Panc1 (cell line): ENCODE data around the gene CFAP43. TPM values are rescaled to one million over a fixed set of nuclear protein-coding genes. Genes with fewer than 3 reads are reported as not detected.

Source experiments
- ATAC-seq: fragments of 200-7000 bp; cut with Tn5 transposase; 2 replicates; pipeline ENCODE4 v1.9.1; 2020; ENCODE audit warnings: mild to moderate bottlenecking, moderate library complexity
- BruUV-seq: library from RNA; stranded (reverse); fragments of 400-500 nt; replicated peaks from 2 replicates; lab custom pipeline; 2021; lab: Mats Ljungman, UMichigan
- CTCF ChIA-PET: fragments of 300-600 bp; sonication (Branson Sonifier 250); formaldehyde crosslinking; loops from one replicate; lab custom pipeline; 2022; ENCODE audit warnings: antibody characterized with exemption; lab: Charles Lee
- POLR2A ChIA-PET: fragments of 300-600 bp; sonication (Branson Sonifier 250); formaldehyde crosslinking; loops from one replicate; lab custom pipeline; 2022; ENCODE audit warnings: antibody characterized with exemption; lab: Charles Lee
- DNase-seq: peaks from one replicate; pipeline ENCODE4 v3.0.0-alpha.2; 2010; ENCODE audit warnings: low read depth, low spot score
- H3K27ac ChIP-seq: 2 replicates; pipeline ENCODE4 v1.5.1; 2011; ENCODE audit warnings: mild to moderate bottlenecking, low read length, inconsistent platforms
- H3K27me3 ChIP-seq: fragments of 200-500 bp; sonication (Bioruptor generic); 2 replicates; pipeline ENCODE4 v1.6.0; 2014; ENCODE audit warnings: low read length, inconsistent platforms; ENCODE audit not compliant: control insufficient read depth, insufficient read depth
- H3K36me3 ChIP-seq: fragments of 200-500 bp; sonication (Bioruptor generic); 2 replicates; pipeline ENCODE4 v1.5.1; 2014; ENCODE audit warnings: inconsistent platforms, mild to moderate bottlenecking, low read length, moderate library complexity; ENCODE audit not compliant: control insufficient read depth, insufficient read depth
- H3K4me1 ChIP-seq: 2 replicates; pipeline ENCODE4 v1.5.1; 2011; ENCODE audit warnings: inconsistent platforms, mild to moderate bottlenecking, low read length, moderate library complexity; ENCODE audit not compliant: control insufficient read depth, insufficient read depth
- H3K4me3 ChIP-seq, 2 experiments: 2 replicates each; pipeline ENCODE4 v1.5.1; 2011 to 2012; ENCODE audit warnings: low read depth in 2 of 2, low read length in 2 of 2, mild to moderate bottlenecking in 2 of 2, inconsistent platforms in 1 of 2, moderate library complexity in 1 of 2
- H3K9me3 ChIP-seq: fragments of 200-500 bp; sonication (Bioruptor generic); 2 replicates; pipeline ENCODE4 v1.5.1; 2014; ENCODE audit warnings: low read depth, mild to moderate bottlenecking, inconsistent platforms, low read length, moderate library complexity; ENCODE audit not compliant: control insufficient read depth, insufficient read depth
- CTCF ChIP-seq: fragments of 450-650 bp; IDR thresholded peaks from 2 replicates; pipeline ENCODE4 v1.5.1; 2017; ENCODE audit warnings: mild to moderate bottlenecking
- POLR2AphosphoS5 ChIP-seq: IDR thresholded peaks from 2 replicates; pipeline ENCODE4 v1.6.1; 2012; ENCODE audit warnings: mild to moderate bottlenecking, low read depth, low read length, moderate library complexity
- REST ChIP-seq, 2 experiments: IDR thresholded peaks; 2 replicates each; pipeline ENCODE4 v1.6.1; 2011 to 2012; ENCODE audit warnings: low read depth in 2 of 2, control low read depth in 1 of 2, low read length in 1 of 2, mild to moderate bottlenecking in 1 of 2, moderate library complexity in 1 of 2; ENCODE audit not compliant: insufficient read depth in 1 of 2
- SIN3A ChIP-seq: IDR thresholded peaks from 2 replicates; pipeline ENCODE4 v1.6.1; 2012; ENCODE audit warnings: low read depth, mild to moderate bottlenecking, low read length, moderate library complexity, borderline replicate concordance; ENCODE audit not compliant: insufficient read depth
- TCF7L2 ChIP-seq: IDR thresholded peaks from 2 replicates; pipeline ENCODE4 v1.6.1; 2011; ENCODE audit warnings: mild to moderate bottlenecking, low read depth, low read length, inconsistent platforms
- in situ Hi-C: cut with HindIII; loops from 2 replicates; pipeline ENCODE4 v1.10.0; 2016; ENCODE audit warnings: low sequenced_read_pairs, low pct_unique_long_range_greater_than_20kb
- intact Hi-C: fragments of 100-400 bp; cut with micrococcal nuclease; formaldehyde crosslinking; loops from one replicate; pipeline ENCODE4 v1.10.0; 2022; ENCODE audit not compliant: unreplicated experiment
- total RNA-seq: library from RNA; stranded (reverse); gene quantifications from one replicate; pipeline ENCODE4 v1.2.1, GENCODE V29; 2021; ENCODE audit not compliant: unreplicated experiment

CFAP43 gene
- total RNA-seq, 1 experiment from 2014 or later = 0.21 TPM

DNA sequence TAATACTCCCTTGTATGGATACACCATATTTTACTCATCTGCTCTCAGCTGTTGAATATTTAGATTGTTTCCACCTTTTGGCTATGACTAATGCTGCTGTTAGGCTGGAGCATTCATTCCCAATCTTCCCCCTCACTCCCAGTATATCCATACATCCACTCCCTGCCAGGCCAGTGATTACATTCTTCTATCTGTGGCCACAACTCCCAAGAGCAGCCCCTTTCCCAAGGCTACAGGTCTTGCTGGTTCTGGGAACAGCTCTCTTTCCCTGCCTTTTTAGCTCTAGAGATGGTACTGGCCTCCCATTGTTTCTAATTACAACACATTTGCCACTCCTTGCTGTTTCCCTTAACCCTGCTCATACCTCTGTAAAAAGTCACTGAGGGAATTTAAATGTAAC is 82.0 kb downstream of the CFAP43 start:
- Histone ChIP-seq H3K4me3 (no peak overlapping the region), H3K4me1 (no peaks in the 10 kb centered on the region), H3K36me3 (no peaks in the 10 kb centered on the region), H3K9me3 (peaks cover 5% of the 10 kb centered on the region; the same call in 1 of the 2 replicates), H3K27me3 (peaks cover 28% of the 10 kb centered on the region), H3K27ac (no peak overlapping the region)
- ATAC-seq = no peak
- TF ChIP-seq CTCF (no peak), SIN3A (no peak), TCF7L2 (no peak), POLR2AphosphoS5 (no peak), REST (IDR thresholded peaks at IDR 0.05; ENCODE audit: insufficient read depth in 1 of 2, low read depth in 2 of 2, low read length in 1 of 2) (no peak)
- BruUV-seq = no TSS peak
- intact Hi-C loops (no loop called here), in situ Hi-C loops (no loop called here)
- POLR2A ChIA-PET = no interaction called here
- no peak for DNase-seq
- CTCF ChIA-PET = no interaction called here

- intact Hi-C loops = no loop called here
- Histone ChIP-seq H3K27ac (no peak overlapping the region), H3K27me3 (peaks cover 32% of the 10 kb centered on the region), H3K9me3 (no peaks in the 10 kb centered on the region; the same call in 1 of the 2 replicates), H3K4me1 (no peaks in the 10 kb centered on the region), H3K36me3 (no peaks in the 10 kb centered on the region), H3K4me3 (no peak overlapping the region)
- CTCF ChIA-PET = no interaction called here
- no peak; the same call in 1 of the 2 replicates for ATAC-seq
- TF ChIP-seq POLR2AphosphoS5 (no peak), SIN3A (no peak), TCF7L2 (no peak), REST (IDR thresholded peaks at IDR 0.05; ENCODE audit: insufficient read depth in 1 of 2, low read depth in 2 of 2, low read length in 1 of 2) (no peak), CTCF (no peak)
- no TSS peak for BruUV-seq
- no peak for DNase-seq
- in situ Hi-C loops = no loop called here
- POLR2A ChIA-PET = no interaction called here
Measured at GRCh38 chr10:104146882-104147281, 85.3 kb downstream of the CFAP43 start.
